IMR-90 (cell line): Measurements from ENCODE around the gene ZNF425. TPM values are rescaled to one million over a fixed set of nuclear protein-coding genes. Genes with fewer than 3 reads are reported as not detected.

Experiments
- ATAC-seq: fragments of 200-7000 bp; cut with Tn5 transposase; 2 replicates; pipeline ENCODE4 v1.9.1; 2020; ENCODE audit warnings: low read depth, mild to moderate bottlenecking, moderate library complexity
- BruUV-seq: library from RNA; stranded (reverse); fragments of 400-500 nt; replicated peaks from 2 replicates; lab custom pipeline; 2021; lab: Mats Ljungman, UMichigan
- CTCF ChIA-PET: fragments of 300-600 bp; formaldehyde crosslinking; extraction: SDS; loops from one replicate; lab custom pipeline; 2021; ENCODE audit warnings: antibody characterized with exemption; lab: Yijun Ruan, JAX
- POLR2A ChIA-PET: fragments of 300-600 bp; sonication (Branson Sonifier 250); formaldehyde crosslinking; loops from one replicate; lab custom pipeline; 2022; ENCODE audit warnings: antibody characterized with exemption; ENCODE audit not compliant: unreplicated experiment; lab: Charles Lee
- DNase-seq: peaks from one replicate; pipeline ENCODE4 v3.0.0; 2013
- H2AFZ ChIP-seq: replicated peaks from 2 replicates; pipeline ENCODE3; 2013; ENCODE audit warnings: low read length, mild to moderate bottlenecking; ENCODE audit not compliant: poor library complexity
- H2AK5ac ChIP-seq: 2 replicates; pipeline ENCODE4 v1.6.1; 2013; ENCODE audit warnings: low read depth, low read length, inconsistent platforms
- H2AK9ac ChIP-seq: replicated peaks from 2 replicates; pipeline ENCODE3; 2013; ENCODE audit warnings: mild to moderate bottlenecking, low read depth, low read length, moderate library complexity; ENCODE audit not compliant: poor library complexity
- H2BK120ac ChIP-seq: 2 replicates; pipeline ENCODE4 v1.6.1; 2013; ENCODE audit warnings: low read depth, low read length, inconsistent platforms
- H2BK15ac ChIP-seq: 3 replicates; pipeline ENCODE4 v1.6.1; 2013; ENCODE audit warnings: low read depth, low read length, inconsistent platforms
- H2BK20ac ChIP-seq: 2 replicates; pipeline ENCODE4 v1.6.1; 2013; ENCODE audit warnings: low read depth, mild to moderate bottlenecking, inconsistent platforms, low read length, moderate library complexity
- H2BK5ac ChIP-seq: 2 replicates; pipeline ENCODE4 v1.6.1; 2013; ENCODE audit warnings: mild to moderate bottlenecking, low read depth, low read length, inconsistent platforms; ENCODE audit not compliant: poor library complexity, severe bottlenecking
- H3K14ac ChIP-seq: replicated peaks from 2 replicates; pipeline ENCODE4 v1.6.1; 2013; ENCODE audit warnings: low read depth, low read length, inconsistent platforms
- H3K18ac ChIP-seq: 2 replicates; pipeline ENCODE4 v1.6.1; 2013; ENCODE audit warnings: low read depth, low read length, control low read depth
- H3K23ac ChIP-seq: 2 replicates; pipeline ENCODE4 v1.6.1; 2013; ENCODE audit warnings: low read depth, low read length, inconsistent platforms
- H3K27ac ChIP-seq: 2 replicates; pipeline ENCODE4 v1.5.1; 2013; ENCODE audit warnings: mild to moderate bottlenecking, control low read depth, low read length; ENCODE audit not compliant: insufficient read depth
- H3K27me3 ChIP-seq: 2 replicates; pipeline ENCODE4 v1.6.1; 2013; ENCODE audit warnings: low read length; ENCODE audit not compliant: control insufficient read depth, insufficient read depth
- H3K36me3 ChIP-seq: 2 replicates; pipeline ENCODE4 v1.6.1; 2013; ENCODE audit warnings: low read length, mixed read lengths; ENCODE audit not compliant: control insufficient read depth, insufficient read depth
- H3K4ac ChIP-seq: 2 replicates; pipeline ENCODE4 v1.6.1; 2013; ENCODE audit warnings: low read depth, low read length, inconsistent platforms
- H3K4me1 ChIP-seq: 2 replicates; pipeline ENCODE4 v1.6.1; 2013; ENCODE audit warnings: low read length, mixed read lengths; ENCODE audit not compliant: control insufficient read depth, insufficient read depth
- H3K4me2 ChIP-seq: 2 replicates; pipeline ENCODE4 v1.6.1; 2013; ENCODE audit warnings: low read depth, mild to moderate bottlenecking, control low read depth, low read length, moderate library complexity
- H3K4me3 ChIP-seq: 2 replicates; pipeline ENCODE4 v1.5.1; 2013; ENCODE audit warnings: low read depth, mild to moderate bottlenecking, control low read depth, low read length, moderate library complexity; ENCODE audit not compliant: insufficient read depth
- H3K56ac ChIP-seq: 2 replicates; pipeline ENCODE4 v1.6.1; 2013; ENCODE audit warnings: low read length, inconsistent platforms; ENCODE audit not compliant: insufficient read depth; ENCODE audit errors: extremely low read depth
- H3K79me1 ChIP-seq, 2 experiments: 2 replicates each; pipeline ENCODE4 v1.6.1; 2013; ENCODE audit warnings: low read length in 2 of 2, inconsistent platforms in 1 of 2, low read depth in 1 of 2
- H3K9ac ChIP-seq: 2 replicates; pipeline ENCODE4 v1.6.1; 2013; ENCODE audit warnings: low read depth, low read length, control low read depth
- H3K9me1 ChIP-seq: 2 replicates; pipeline ENCODE4 v1.6.1; 2013; ENCODE audit warnings: low read length, inconsistent platforms; ENCODE audit not compliant: insufficient read depth
- H3K9me3 ChIP-seq: 2 replicates; pipeline ENCODE4 v1.6.1; 2013; ENCODE audit warnings: low read length; ENCODE audit not compliant: control insufficient read depth, insufficient read depth
- H4K20me1 ChIP-seq: 2 replicates; pipeline ENCODE4 v1.6.1; 2013; ENCODE audit warnings: low read length, inconsistent platforms; ENCODE audit not compliant: insufficient read depth
- H4K5ac ChIP-seq: 2 replicates; pipeline ENCODE4 v1.6.1; 2013; ENCODE audit warnings: mild to moderate bottlenecking, low read depth, low read length, control low read depth
- H4K8ac ChIP-seq, 2 experiments: 2 replicates each; pipeline ENCODE4 v1.6.1; 2013; ENCODE audit warnings: low read depth in 2 of 2, low read length in 2 of 2, control low read depth in 1 of 2, inconsistent platforms in 1 of 2
- H4K91ac ChIP-seq: 2 replicates; pipeline ENCODE4 v1.6.1; 2013; ENCODE audit warnings: low read depth, low read length, inconsistent platforms; ENCODE audit not compliant: insufficient read depth
- POLR2A ChIP-seq: IDR thresholded peaks from 2 replicates; pipeline ENCODE4 v1.6.1; 2012; ENCODE audit warnings: mild to moderate bottlenecking, low read depth, low read length
- RAD21 ChIP-seq: IDR thresholded peaks from 2 replicates; pipeline ENCODE4 v1.6.1; 2012; ENCODE audit warnings: low read length, improper control_type of control experiment
- SMC3 ChIP-seq: fragments of 150-350 bp; IDR thresholded peaks from 2 replicates; pipeline ENCODE4 v1.6.1; 2016; ENCODE audit warnings: low read depth, mild to moderate bottlenecking, antibody characterized with exemption, low read length, moderate library complexity
- WGBS, 2 experiments: methylation state at CpG; one replicate each; pipeline versions ENCODE4 v1.1.5 to v1.1.7; 2013; ENCODE audit warnings: missing lambda C conversion rate in 2 of 2; ENCODE audit not compliant: insufficient read length in 1 of 2; ENCODE audit errors: extremely low coverage in 2 of 2; 5-methylcytosine and 5-hydroxymethylcytosine counted together
- dilution Hi-C: fragments of 300-500 bp; cut with HindIII; formaldehyde crosslinking; loops from one replicate; pipeline ENCODE4 v1.14.3; 2018; ENCODE audit warnings: low sequenced_read_pairs; ENCODE audit not compliant: unreplicated experiment
- in situ Hi-C: fragments of 300-500 bp; cut with MboI; formaldehyde crosslinking; loops from 3 replicates; pipeline ENCODE4 v1.14.3; 2019; ENCODE audit warnings: low sequenced_read_pairs, inconsistent platforms, mixed read lengths
- intact Hi-C: fragments of 100-400 bp; cut with micrococcal nuclease; formaldehyde crosslinking; loops from 2 replicates; pipeline ENCODE4 v1.10.0; 2022
- polyA plus RNA-seq, 3 experiments: library from polyadenylated mRNA; depleted of rRNA; stranded (reverse); fragments of >200 nt; gene quantifications; 2 replicates each; pipeline ENCODE4 v1.2.3, GENCODE V29; 2012; ENCODE audit warnings: low replicate concordance in 1 of 3
- total RNA-seq: library from RNA; depleted of rRNA; stranded (reverse); fragments of >200 nt; gene quantifications from 2 replicates; pipeline ENCODE4 v1.2.3, GENCODE V29; 2012
- TF ChIP-seq, protein P1 (sequence below): fragments of 150-350 bp; IDR thresholded peaks from 2 replicates; pipeline ENCODE4 v1.6.1; 2016; ENCODE audit warnings: low read depth, mild to moderate bottlenecking, low read length, moderate library complexity, borderline replicate concordance

The ZNF425 gene
- total and polyA plus RNA-seq, 2 of the 4 experiments (the other 2 are of a cell fraction), result 1.2 to 2.3 TPM

DNA sequence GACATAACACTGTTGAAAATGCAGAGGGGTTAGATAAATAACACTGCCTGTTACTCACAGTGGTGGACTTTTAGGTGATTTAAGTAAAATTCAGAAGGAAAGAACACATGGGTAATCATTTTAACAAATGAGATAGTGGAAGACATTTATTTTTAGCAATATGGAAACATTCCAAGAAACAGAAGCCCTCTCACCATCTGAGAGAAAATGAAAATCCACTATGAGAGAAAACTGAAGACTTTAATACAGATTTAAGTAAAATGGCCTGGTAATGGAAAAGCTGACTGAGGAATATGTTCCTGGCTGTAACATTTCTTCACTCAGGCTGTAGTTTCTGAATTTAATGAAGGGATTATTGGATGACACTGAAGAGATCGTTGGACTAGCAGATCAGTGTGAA lies 23.5 kb downstream of the ZNF425 start:
- dilution Hi-C loops, result no loop called here
- Histone ChIP-seq H2BK120ac (no peak overlapping the region), H3K9me3 (no peaks in the 10 kb centered on the region), H2AFZ (no peak overlapping the region), H3K56ac (no peak overlapping the region), H2AK5ac (no peak overlapping the region), H4K8ac (no peak overlapping the region), H3K9me1 (no peaks in the 10 kb centered on the region), H3K36me3 (peaks cover 4% of the 10 kb centered on the region; the same call in 1 of the 2 replicates), H2BK15ac (no peak overlapping the region), H2BK5ac (no peak overlapping the region), H3K9ac (no peak overlapping the region), H3K4me2 (no peak overlapping the region), H4K20me1 (no peaks in the 10 kb centered on the region), H3K18ac (no peak overlapping the region), H4K5ac (no peak overlapping the region), H2BK20ac (no peak overlapping the region), H3K4me1 (no peaks in the 10 kb centered on the region), H3K14ac (no peak overlapping the region), H3K79me1 (no peaks in the 10 kb centered on the region), H3K4me3 (no peak overlapping the region), H3K27ac (no peak overlapping the region), H4K91ac (no peak overlapping the region), H3K27me3 (no peaks in the 10 kb centered on the region), H2AK9ac (no peak overlapping the region), H3K4ac (no peak overlapping the region), H3K23ac (no peak overlapping the region)
- ChIA-PET CTCF (no interaction called here), POLR2A (no interaction called here)
- no TSS peak for BruUV-seq
- no peak for DNase-seq
- no peak for TF ChIP-seq POLR2A
- no peak for TF ChIP-seq SMC3
- TF ChIP-seq, protein P1, sequence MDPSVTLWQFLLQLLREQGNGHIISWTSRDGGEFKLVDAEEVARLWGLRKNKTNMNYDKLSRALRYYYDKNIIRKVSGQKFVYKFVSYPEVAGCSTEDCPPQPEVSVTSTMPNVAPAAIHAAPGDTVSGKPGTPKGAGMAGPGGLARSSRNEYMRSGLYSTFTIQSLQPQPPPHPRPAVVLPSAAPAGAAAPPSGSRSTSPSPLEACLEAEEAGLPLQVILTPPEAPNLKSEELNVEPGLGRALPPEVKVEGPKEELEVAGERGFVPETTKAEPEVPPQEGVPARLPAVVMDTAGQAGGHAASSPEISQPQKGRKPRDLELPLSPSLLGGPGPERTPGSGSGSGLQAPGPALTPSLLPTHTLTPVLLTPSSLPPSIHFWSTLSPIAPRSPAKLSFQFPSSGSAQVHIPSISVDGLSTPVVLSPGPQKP, result no peak
- TF ChIP-seq RAD21, result no peak
- ATAC-seq, result no peak
- WGBS, 2 experiments, result no CpG with 5 or more reads among the region's 1 CpG
- in situ Hi-C loops, result no loop called here
- intact Hi-C loops, result no loop called here
